ENCODE results near the gene GSN.

DNA sequence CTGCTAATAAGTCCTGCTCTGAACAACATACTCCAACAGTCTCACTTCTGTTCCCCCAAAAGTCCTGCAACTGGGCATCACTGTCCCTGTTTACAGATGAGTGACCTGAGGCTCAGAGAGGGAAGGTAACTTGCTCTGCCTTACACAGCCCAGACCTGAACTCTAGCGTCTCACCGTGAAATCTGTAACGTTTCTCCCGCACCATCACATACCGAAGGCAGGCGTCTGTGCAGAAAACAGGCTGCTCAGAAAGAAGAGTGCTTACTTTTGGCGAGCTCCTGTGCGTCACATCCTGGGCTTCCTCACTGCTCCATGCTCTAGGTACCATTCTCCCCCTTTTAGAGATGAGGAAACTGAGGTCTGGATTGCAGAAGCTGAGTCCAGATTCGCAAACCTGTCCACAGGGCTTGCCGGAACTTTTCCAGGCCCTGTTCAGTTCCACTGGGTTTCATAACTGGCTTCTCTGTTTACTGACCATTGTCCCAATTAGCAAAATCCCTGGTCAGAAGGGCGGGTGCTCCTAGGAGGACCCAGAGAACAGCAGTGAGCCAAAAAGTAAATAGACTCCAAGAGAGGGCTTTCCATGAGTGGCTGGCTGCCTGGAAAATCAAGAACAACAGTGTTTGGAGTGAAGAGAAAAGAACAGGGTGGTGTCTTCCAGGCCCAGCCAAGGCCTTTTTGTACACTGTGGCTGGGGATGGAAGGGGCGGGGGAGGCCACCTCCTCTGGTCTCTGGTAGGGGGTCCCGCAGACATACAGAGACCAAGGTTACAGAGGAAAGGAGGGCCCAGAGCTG lies 27.1 kb downstream of the GSN start:
- TF ChIP-seq, protein P1, sequence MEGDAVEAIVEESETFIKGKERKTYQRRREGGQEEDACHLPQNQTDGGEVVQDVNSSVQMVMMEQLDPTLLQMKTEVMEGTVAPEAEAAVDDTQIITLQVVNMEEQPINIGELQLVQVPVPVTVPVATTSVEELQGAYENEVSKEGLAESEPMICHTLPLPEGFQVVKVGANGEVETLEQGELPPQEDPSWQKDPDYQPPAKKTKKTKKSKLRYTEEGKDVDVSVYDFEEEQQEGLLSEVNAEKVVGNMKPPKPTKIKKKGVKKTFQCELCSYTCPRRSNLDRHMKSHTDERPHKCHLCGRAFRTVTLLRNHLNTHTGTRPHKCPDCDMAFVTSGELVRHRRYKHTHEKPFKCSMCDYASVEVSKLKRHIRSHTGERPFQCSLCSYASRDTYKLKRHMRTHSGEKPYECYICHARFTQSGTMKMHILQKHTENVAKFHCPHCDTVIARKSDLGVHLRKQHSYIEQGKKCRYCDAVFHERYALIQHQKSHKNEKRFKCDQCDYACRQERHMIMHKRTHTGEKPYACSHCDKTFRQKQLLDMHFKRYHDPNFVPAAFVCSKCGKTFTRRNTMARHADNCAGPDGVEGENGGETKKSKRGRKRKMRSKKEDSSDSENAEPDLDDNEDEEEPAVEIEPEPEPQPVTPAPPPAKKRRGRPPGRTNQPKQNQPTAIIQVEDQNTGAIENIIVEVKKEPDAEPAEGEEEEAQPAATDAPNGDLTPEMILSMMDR (IDR thresholded peaks at IDR 0.05), result no peak
- TF ChIP-seq, protein P2, sequence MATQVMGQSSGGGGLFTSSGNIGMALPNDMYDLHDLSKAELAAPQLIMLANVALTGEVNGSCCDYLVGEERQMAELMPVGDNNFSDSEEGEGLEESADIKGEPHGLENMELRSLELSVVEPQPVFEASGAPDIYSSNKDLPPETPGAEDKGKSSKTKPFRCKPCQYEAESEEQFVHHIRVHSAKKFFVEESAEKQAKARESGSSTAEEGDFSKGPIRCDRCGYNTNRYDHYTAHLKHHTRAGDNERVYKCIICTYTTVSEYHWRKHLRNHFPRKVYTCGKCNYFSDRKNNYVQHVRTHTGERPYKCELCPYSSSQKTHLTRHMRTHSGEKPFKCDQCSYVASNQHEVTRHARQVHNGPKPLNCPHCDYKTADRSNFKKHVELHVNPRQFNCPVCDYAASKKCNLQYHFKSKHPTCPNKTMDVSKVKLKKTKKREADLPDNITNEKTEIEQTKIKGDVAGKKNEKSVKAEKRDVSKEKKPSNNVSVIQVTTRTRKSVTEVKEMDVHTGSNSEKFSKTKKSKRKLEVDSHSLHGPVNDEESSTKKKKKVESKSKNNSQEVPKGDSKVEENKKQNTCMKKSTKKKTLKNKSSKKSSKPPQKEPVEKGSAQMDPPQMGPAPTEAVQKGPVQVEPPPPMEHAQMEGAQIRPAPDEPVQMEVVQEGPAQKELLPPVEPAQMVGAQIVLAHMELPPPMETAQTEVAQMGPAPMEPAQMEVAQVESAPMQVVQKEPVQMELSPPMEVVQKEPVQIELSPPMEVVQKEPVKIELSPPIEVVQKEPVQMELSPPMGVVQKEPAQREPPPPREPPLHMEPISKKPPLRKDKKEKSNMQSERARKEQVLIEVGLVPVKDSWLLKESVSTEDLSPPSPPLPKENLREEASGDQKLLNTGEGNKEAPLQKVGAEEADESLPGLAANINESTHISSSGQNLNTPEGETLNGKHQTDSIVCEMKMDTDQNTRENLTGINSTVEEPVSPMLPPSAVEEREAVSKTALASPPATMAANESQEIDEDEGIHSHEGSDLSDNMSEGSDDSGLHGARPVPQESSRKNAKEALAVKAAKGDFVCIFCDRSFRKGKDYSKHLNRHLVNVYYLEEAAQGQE (IDR thresholded peaks at IDR 0.05; ENCODE audit: insufficient read depth in 1 of 2, low read depth in 2 of 2, low read length in 1 of 2), result no peak
